K562 (cell line): ENCODE measurements around the gene CDYL2. TPM values are rescaled to one million over a fixed set of nuclear protein-coding genes. Genes with fewer than 3 reads are reported as not detected.

Experiments
- ATAC-seq: fragments of 200-7000 bp; cut with Tn5 transposase; 3 replicates; pipeline ENCODE4 v1.9.1; 2020; ENCODE audit warnings: moderate library complexity
- BruUV-seq: library from RNA; stranded (reverse); fragments of 400-500 nt; replicated peaks from 2 replicates; lab custom pipeline; 2021; lab: Mats Ljungman, UMichigan
- CTCF ChIA-PET: fragments of 300-600 bp; formaldehyde crosslinking; extraction: SDS; loops from one replicate; lab custom pipeline; 2021; ENCODE audit warnings: low intra/inter-chr PET ratio; lab: Yijun Ruan, JAX
- POLR2A ChIA-PET: fragments of 300-600, 350-650 bp; sonication (Branson Sonifier 250); formaldehyde crosslinking; extraction: SDS; loops from one replicate; lab custom pipeline; 2021; ENCODE audit warnings: antibody characterized with exemption, inconsistent platforms; lab: Yijun Ruan, JAX
- DNase-seq, 4 experiments: peaks; one replicate each; pipeline versions ENCODE4 v3.0.0 to v3.0.0-alpha.2; 2011 to 2018; ENCODE audit warnings: low spot score in 3 of 4, mixed read lengths in 3 of 4; ENCODE audit errors: extremely low read depth in 1 of 4
- FAIRE-seq: peaks from 2 replicates; lab custom pipeline; 2011; peaks lifted over from hg19 to GRCh38; lab: Jason Lieb, UNC
- H2AFZ ChIP-seq: 2 replicates; pipeline ENCODE4 v1.6.0; 2011; ENCODE audit warnings: low read depth, low read length, control low read depth, inconsistent platforms
- H3K27ac ChIP-seq: fragments of 200-600 bp; 3 replicates; pipeline ENCODE4 v1.8.0; 2011; ENCODE audit warnings: low read depth, mild to moderate bottlenecking, control low read depth, inconsistent platforms, low read length, moderate library complexity, mixed read lengths; ENCODE audit errors: extremely low read depth
- H3K27me3 ChIP-seq, 2 experiments: fragments of 300-600 bp in 1 of 2; 2 replicates in 1 of 2; 3 replicates in 1 of 2; pipeline versions ENCODE4 v1.6.0 to v1.8.0; 2011; ENCODE audit warnings: inconsistent platforms in 2 of 2, low read length in 2 of 2, mild to moderate bottlenecking in 1 of 2, mixed read lengths in 1 of 2, moderate library complexity in 1 of 2; ENCODE audit not compliant: control insufficient read depth in 2 of 2, insufficient read depth in 2 of 2
- H3K36me3 ChIP-seq: fragments of 300-600 bp; 3 replicates; pipeline ENCODE4 v1.8.0; 2011; ENCODE audit warnings: mild to moderate bottlenecking, low read length, inconsistent platforms; ENCODE audit not compliant: control insufficient read depth, insufficient read depth
- H3K4me1 ChIP-seq, 2 experiments: fragments of 200-600 bp in 1 of 2; replicated peaks in 1 of 2; 2 replicates in 1 of 2; 3 replicates in 1 of 2; pipeline versions ENCODE4 v1.5.1 to v1.8.0; 2011; ENCODE audit warnings: inconsistent platforms in 2 of 2, low read length in 2 of 2, mild to moderate bottlenecking in 1 of 2, mixed read lengths in 1 of 2, moderate library complexity in 1 of 2; ENCODE audit not compliant: control insufficient read depth in 2 of 2, insufficient read depth in 2 of 2
- H3K4me2 ChIP-seq: 2 replicates; pipeline ENCODE4 v1.6.1; 2011; ENCODE audit warnings: low read length, control low read depth, inconsistent platforms, mixed read lengths; ENCODE audit not compliant: insufficient read depth
- H3K4me3 ChIP-seq: fragments of 200-600 bp; sonication (generic), shearing (Covaris generic); 2 replicates; pipeline ENCODE4 v1.5.1; 2016; ENCODE audit warnings: control low read depth, inconsistent platforms
- H3K79me2 ChIP-seq: fragments of 200-600 bp; 3 replicates; pipeline ENCODE4 v1.8.0; 2011; ENCODE audit warnings: low read length, inconsistent platforms; ENCODE audit not compliant: control insufficient read depth, insufficient read depth
- H3K9ac ChIP-seq, 2 experiments: 2 replicates each; pipeline versions ENCODE4 v1.6.0 to v1.6.1; 2011; ENCODE audit warnings: low read depth in 2 of 2, low read length in 2 of 2, control low read depth in 1 of 2, inconsistent platforms in 1 of 2, mild to moderate bottlenecking in 1 of 2, mixed read lengths in 1 of 2; ENCODE audit not compliant: insufficient read depth in 1 of 2
- H3K9me1 ChIP-seq: one replicate; pipeline ENCODE4 v1.6.0; 2011; ENCODE audit warnings: inconsistent platforms, mild to moderate bottlenecking, low read length, moderate library complexity; ENCODE audit not compliant: control insufficient read depth, insufficient read depth
- H3K9me3 ChIP-seq: replicated peaks from 2 replicates; pipeline ENCODE4 v1.5.1; 2011; ENCODE audit warnings: low read depth, low read length, inconsistent platforms; ENCODE audit not compliant: control insufficient read depth, insufficient read depth
- H4K20me1 ChIP-seq: replicated peaks from 2 replicates; pipeline ENCODE4 v1.6.1; 2011; ENCODE audit warnings: low read length, inconsistent platforms, mixed read lengths; ENCODE audit not compliant: control insufficient read depth, insufficient read depth
- IRF2 ChIP-seq: sonication (generic); formaldehyde crosslinking; IDR thresholded peaks from 2 replicates; pipeline ENCODE4 v1.8.1; 2022; ENCODE audit warnings: mild to moderate bottlenecking, missing genetic modification reagents
- LEF1 ChIP-seq: fragments of 450-650 bp; IDR thresholded peaks from 2 replicates; pipeline ENCODE4 v1.6.1; 2016; ENCODE audit warnings: mild to moderate bottlenecking
- NFIC ChIP-seq: fragments of 450-650 bp; IDR thresholded peaks from 2 replicates; pipeline ENCODE4 v1.6.1; 2017; ENCODE audit warnings: mild to moderate bottlenecking, inconsistent platforms
- NR1H2 ChIP-seq: sonication (generic); formaldehyde crosslinking; IDR thresholded peaks from 2 replicates; pipeline ENCODE4 v1.4.0; 2020; ENCODE audit warnings: mild to moderate bottlenecking, missing genetic modification reagents
- NR2F6 ChIP-seq: fragments of 450-650 bp; formaldehyde crosslinking; IDR thresholded peaks from 2 replicates; pipeline ENCODE4 v1.4.0; 2020; ENCODE audit warnings: mild to moderate bottlenecking
- RHOXF2B ChIP-seq: fragments of 250-450 bp; sonication (Bioruptor Pico); conservative IDR thresholded peaks from 2 replicates; pipeline ENCODE4 v1.5.1; 2021
- SREBF2 ChIP-seq: sonication (generic); formaldehyde crosslinking; IDR thresholded peaks from 2 replicates; pipeline ENCODE4 v1.4.0; 2020; ENCODE audit warnings: mild to moderate bottlenecking, missing genetic modification reagents
- STAT5A ChIP-seq: IDR thresholded peaks from 2 replicates; pipeline ENCODE4 v1.6.1; 2012; ENCODE audit warnings: low read length, inconsistent platforms, borderline replicate concordance
- SUPT5H ChIP-seq: fragments of 450-650 bp; IDR thresholded peaks from 2 replicates; pipeline ENCODE4 v1.6.1; 2016
- ZEB2 ChIP-seq: fragments of 450-650 bp; IDR thresholded peaks from 2 replicates; pipeline ENCODE4 v1.6.1; 2016
- WGBS: fragments of 100-300 bp; shearing (Covaris generic); methylation state at CpG from one replicate; pipeline ENCODE4 v1.1.6; 2016; ENCODE audit warnings: low coverage, mixed read lengths; ENCODE audit not compliant: insufficient coverage; ENCODE audit errors: missing lambda C conversion rate; 5-methylcytosine and 5-hydroxymethylcytosine counted together
- in situ Hi-C: fragments of 300-500 bp; cut with MboI; formaldehyde crosslinking; loops from 4 replicates; pipeline ENCODE4 v1.15.0; 2018; ENCODE audit warnings: inconsistent platforms, mixed read lengths
- intact Hi-C: fragments of 100-400 bp; cut with micrococcal nuclease; formaldehyde crosslinking; loops from 2 replicates; pipeline ENCODE4 v1.14.2; 2022
- polyA plus RNA-seq, 8 experiments: library from polyadenylated mRNA; depleted of rRNA in 4 of 8; stranded (reverse) in 5 of 8; unstranded in 3 of 8; fragments of >200 nt; fragmentation: Nextera tagmentation in 2 of 8; fragmentation: Illumina TruSeq in 1 of 8; extraction: Ambion mirVana in 2 of 8; extraction: Trizol in 1 of 8; gene quantifications; 2 replicates each; pipeline versions ENCODE4 v1.2.1 to v1.2.3, GENCODE V29; 2011 to 2014; ENCODE audit warnings: inconsistent platforms in 1 of 8, missing spikeins in 1 of 8
- total RNA-seq, 7 experiments: library from RNA; depleted of rRNA in 6 of 7; stranded (reverse); fragments of >200 nt in 6 of 7; fragmentation: Illumina TruSeq in 2 of 7; extraction: Trizol in 2 of 7; gene quantifications; 2 replicates each; pipeline versions ENCODE4 v1.2.1 to v1.2.3, GENCODE V29; 2011 to 2021; ENCODE audit warnings: low replicate concordance in 1 of 7
- TF ChIP-seq, protein P1 (sequence below): sonication (generic); formaldehyde crosslinking; IDR thresholded peaks from 2 replicates; pipeline ENCODE4 v1.8.1; 2023; ENCODE audit warnings: missing genetic modification reagents, mild to moderate bottlenecking, borderline replicate concordance
- TF ChIP-seq, protein P2 (sequence below): sonication (generic); formaldehyde crosslinking; IDR thresholded peaks from 2 replicates; pipeline ENCODE4 v1.8.1; 2023; ENCODE audit warnings: mild to moderate bottlenecking, missing genetic modification reagents, moderate library complexity

CDYL2 gene
- total and polyA plus RNA-seq, 9 of the 15 experiments (the other 6 are each of a cell fraction or from before 2014, with no cell fraction given) = under 0.01 to 0.04 (median 0.01) TPM; not detected in 6

DNA sequence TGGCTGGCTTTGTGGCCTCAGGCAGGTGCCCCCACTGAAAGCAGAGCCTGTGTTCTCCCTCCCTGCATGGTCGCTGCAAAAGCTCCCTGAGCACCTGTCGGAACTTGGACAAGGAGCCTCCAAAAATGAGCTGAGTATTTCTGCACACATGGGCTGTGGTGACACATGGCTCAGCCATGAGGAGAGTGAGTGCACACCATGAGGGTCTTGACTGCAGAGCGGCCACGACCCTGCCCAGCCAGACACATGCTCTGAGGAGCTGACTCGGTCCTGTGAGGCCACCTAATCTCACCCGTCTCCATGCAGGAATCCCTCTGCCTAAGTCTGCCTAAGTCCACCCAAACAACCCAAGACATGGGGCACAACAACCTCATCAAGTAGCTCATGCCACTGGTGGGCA lies 134.7 kb downstream of the CDYL2 start:
- intact Hi-C loops = no loop called here

More for the DNA sequence above, 134.7 kb downstream of the CDYL2 start:
- Histone ChIP-seq H3K27me3 (peaks cover 5 to 35% of the 10 kb centered on the region in 2 experiments; a peak in 4 of 5 replicates), H3K79me2 (no peaks in the 10 kb centered on the region), H3K9me3 (no peaks in the 10 kb centered on the region), H3K36me3 (no peaks in the 10 kb centered on the region), H3K4me1 (no peaks in the 10 kb centered on the region), H3K4me2 (no peak overlapping the region)
- ChIA-PET CTCF (no interaction called here), POLR2A (no interaction called here)
- BruUV-seq = no TSS peak
- ATAC-seq (no peak), DNase-seq (no peak)
- WGBS = 0% methylated on average over 6 of the region's 6 CpGs
- TF ChIP-seq, protein P1, sequence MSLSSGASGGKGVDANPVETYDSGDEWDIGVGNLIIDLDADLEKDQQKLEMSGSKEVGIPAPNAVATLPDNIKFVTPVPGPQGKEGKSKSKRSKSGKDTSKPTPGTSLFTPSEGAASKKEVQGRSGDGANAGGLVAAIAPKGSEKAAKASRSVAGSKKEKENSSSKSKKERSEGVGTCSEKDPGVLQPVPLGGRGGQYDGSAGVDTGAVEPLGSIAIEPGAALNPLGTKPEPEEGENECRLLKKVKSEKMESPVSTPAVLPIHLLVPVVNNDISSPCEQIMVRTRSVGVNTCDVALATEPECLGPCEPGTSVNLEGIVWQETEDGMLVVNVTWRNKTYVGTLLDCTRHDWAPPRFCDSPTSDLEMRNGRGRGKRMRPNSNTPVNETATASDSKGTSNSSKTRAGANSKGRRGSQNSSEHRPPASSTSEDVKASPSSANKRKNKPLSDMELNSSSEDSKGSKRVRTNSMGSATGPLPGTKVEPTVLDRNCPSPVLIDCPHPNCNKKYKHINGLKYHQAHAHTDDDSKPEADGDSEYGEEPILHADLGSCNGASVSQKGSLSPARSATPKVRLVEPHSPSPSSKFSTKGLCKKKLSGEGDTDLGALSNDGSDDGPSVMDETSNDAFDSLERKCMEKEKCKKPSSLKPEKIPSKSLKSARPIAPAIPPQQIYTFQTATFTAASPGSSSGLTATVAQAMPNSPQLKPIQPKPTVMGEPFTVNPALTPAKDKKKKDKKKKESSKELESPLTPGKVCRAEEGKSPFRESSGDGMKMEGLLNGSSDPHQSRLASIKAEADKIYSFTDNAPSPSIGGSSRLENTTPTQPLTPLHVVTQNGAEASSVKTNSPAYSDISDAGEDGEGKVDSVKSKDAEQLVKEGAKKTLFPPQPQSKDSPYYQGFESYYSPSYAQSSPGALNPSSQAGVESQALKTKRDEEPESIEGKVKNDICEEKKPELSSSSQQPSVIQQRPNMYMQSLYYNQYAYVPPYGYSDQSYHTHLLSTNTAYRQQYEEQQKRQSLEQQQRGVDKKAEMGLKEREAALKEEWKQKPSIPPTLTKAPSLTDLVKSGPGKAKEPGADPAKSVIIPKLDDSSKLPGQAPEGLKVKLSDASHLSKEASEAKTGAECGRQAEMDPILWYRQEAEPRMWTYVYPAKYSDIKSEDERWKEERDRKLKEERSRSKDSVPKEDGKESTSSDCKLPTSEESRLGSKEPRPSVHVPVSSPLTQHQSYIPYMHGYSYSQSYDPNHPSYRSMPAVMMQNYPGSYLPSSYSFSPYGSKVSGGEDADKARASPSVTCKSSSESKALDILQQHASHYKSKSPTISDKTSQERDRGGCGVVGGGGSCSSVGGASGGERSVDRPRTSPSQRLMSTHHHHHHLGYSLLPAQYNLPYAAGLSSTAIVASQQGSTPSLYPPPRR (CRISPR knock-in tag) = no peak
- TF ChIP-seq SUPT5H (no peak), SREBF2 (no peak), RHOXF2B (CRISPR knock-in tag) (no peak), NFIC (no peak), NR1H2 (CRISPR knock-in tag) (no peak), IRF2 (no peak), STAT5A (no peak), ZEB2 (no peak), LEF1 (no peak), NR2F6 (CRISPR knock-in tag) (no peak)
- TF ChIP-seq, protein P2, sequence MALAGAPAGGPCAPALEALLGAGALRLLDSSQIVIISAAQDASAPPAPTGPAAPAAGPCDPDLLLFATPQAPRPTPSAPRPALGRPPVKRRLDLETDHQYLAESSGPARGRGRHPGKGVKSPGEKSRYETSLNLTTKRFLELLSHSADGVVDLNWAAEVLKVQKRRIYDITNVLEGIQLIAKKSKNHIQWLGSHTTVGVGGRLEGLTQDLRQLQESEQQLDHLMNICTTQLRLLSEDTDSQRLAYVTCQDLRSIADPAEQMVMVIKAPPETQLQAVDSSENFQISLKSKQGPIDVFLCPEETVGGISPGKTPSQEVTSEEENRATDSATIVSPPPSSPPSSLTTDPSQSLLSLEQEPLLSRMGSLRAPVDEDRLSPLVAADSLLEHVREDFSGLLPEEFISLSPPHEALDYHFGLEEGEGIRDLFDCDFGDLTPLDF (CRISPR knock-in tag) = no peak
- TF ChIP-seq, all 486 proteins: peak for 0
- Histone ChIP-seq H3K9me1 (no peaks in the 10 kb centered on the region), H3K9ac (no peak overlapping the region), H3K4me3 (no peak overlapping the region), H2AFZ (no peak overlapping the region), H3K27ac (no peak overlapping the region), H4K20me1 (no peaks in the 10 kb centered on the region; the same call in 1 of the 2 replicates)
- in situ Hi-C loops = no loop called here
- FAIRE-seq = no peak
